NB4 (cell line): ENCODE results near the gene MAML2.

Experiments
- POLR2A ChIP-seq: IDR thresholded peaks from 2 replicates; pipeline ENCODE4 v1.6.1; 2011; ENCODE audit warnings: mild to moderate bottlenecking; ENCODE audit not compliant: insufficient read length; ENCODE audit errors: extremely low read depth
- TF ChIP-seq, protein P1 (sequence below): IDR thresholded peaks from one replicate; pipeline ENCODE4 v1.5.1; 2012; ENCODE audit warnings: low read depth, low read length
- TF ChIP-seq, protein P2 (sequence below): IDR thresholded peaks from 2 replicates; pipeline ENCODE4 v1.6.1; 2011; ENCODE audit warnings: low read depth, low read length

DNA sequence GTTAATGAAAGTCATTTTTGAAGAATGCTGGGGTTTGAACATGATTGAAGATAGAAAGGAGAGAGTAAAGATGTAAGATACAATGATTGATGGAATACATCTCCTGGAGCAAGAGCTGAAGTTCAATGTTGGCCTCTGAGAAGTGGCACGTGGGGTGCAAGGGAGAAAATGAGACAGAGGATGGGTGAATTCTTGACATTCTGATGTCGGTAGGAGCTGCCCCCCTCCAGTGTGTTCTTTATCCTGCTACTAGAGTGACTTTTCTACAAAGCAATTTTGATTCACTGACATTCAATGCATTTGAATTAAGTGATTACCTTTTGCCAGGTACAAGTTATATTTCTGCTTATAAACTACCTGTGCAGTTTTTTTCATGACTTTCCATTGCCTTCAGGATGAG, 260.1 kb downstream of the MAML2 start:
- TF ChIP-seq, protein P1, sequence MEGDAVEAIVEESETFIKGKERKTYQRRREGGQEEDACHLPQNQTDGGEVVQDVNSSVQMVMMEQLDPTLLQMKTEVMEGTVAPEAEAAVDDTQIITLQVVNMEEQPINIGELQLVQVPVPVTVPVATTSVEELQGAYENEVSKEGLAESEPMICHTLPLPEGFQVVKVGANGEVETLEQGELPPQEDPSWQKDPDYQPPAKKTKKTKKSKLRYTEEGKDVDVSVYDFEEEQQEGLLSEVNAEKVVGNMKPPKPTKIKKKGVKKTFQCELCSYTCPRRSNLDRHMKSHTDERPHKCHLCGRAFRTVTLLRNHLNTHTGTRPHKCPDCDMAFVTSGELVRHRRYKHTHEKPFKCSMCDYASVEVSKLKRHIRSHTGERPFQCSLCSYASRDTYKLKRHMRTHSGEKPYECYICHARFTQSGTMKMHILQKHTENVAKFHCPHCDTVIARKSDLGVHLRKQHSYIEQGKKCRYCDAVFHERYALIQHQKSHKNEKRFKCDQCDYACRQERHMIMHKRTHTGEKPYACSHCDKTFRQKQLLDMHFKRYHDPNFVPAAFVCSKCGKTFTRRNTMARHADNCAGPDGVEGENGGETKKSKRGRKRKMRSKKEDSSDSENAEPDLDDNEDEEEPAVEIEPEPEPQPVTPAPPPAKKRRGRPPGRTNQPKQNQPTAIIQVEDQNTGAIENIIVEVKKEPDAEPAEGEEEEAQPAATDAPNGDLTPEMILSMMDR: no peak
- no peak for TF ChIP-seq POLR2A
- TF ChIP-seq, protein P2, sequence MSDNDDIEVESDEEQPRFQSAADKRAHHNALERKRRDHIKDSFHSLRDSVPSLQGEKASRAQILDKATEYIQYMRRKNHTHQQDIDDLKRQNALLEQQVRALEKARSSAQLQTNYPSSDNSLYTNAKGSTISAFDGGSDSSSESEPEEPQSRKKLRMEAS: no peak
